ENCODE measurements around the gene VGLL4. TPM values are rescaled to one million over a fixed set of nuclear protein-coding genes. Genes with fewer than 3 reads are reported as not detected.

The VGLL4 gene
- polyA plus RNA-seq, 1 donor (not counting 4 experiments of a cell fraction or from before 2014, with no cell fraction given): 32.6 TPM

DNA sequence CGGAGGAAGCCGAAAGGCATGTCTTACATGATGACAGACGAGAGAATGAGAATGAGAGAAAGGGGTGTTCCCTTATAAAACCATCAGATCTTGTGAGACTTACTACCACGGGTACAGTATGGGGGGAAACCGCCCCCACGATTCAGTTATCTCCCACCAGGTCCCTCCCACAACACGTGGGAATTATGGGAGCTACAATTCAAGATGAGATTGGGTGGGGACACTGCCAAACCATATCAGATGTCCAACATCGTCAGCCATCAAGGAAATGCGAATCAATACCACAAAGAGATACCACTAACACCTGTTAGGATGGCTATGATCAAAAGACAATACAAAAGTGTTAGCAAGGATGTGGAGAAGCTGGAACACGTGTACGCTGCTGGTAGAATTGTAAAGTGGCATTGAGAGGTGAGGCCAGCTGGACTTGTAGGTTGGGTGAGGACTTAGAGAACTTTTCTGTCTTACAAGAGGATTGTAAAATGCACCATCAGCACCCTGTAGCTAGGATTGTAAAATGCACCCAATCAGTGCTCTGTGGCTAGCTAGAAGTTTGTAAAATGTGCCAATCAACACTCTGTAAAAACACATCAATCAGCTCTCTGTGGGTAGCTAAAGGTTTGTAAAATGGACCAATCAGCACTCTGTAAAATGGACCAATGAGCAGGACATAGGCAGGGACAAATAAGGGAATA, 37.5 kb downstream of the VGLL4 start:
- H3K79me2 ChIP-seq (ENCODE audit: control insufficient read depth, insufficient read depth, low read length): peaks cover 69% of the 10 kb centered on the region
- no peak overlapping the region for H3K4me3 ChIP-seq (ENCODE audit: control insufficient read depth in 2 of 3, extremely low read depth in 1 of 3, insufficient read depth in 2 of 3, low read depth in 1 of 3, low read length in 3 of 3)
- DNase-seq (ENCODE audit: low read depth, low spot score) (no peak), FAIRE-seq (no peak)
- H3K4me2 ChIP-seq (ENCODE audit: control insufficient read depth, extremely low read depth, insufficient read depth, low read depth, low read length): no peak overlapping the region
- peaks cover 26% of the 10 kb centered on the region for H3K4me1 ChIP-seq (ENCODE audit: control insufficient read depth, extremely low read depth, insufficient read depth, low read length)
- dilution Hi-C loops (cut with MboI; ENCODE audit: extremely low pct_ligation_motif_present, low sequenced_read_pairs): no loop called here
- H2AFZ ChIP-seq (ENCODE audit: control insufficient read depth, low read length): no peak overlapping the region
- peaks cover 3 to 7% of the 10 kb centered on the region in 2 experiments for H3K36me3 ChIP-seq (ENCODE audit: control insufficient read depth in 2 of 2, extremely low read depth in 1 of 2, insufficient read depth in 2 of 2, low read length in 2 of 2)
- H3K9ac ChIP-seq (ENCODE audit: control insufficient read depth, extremely low read depth, insufficient read depth, low read length): no peak overlapping the region
- H4K20me1 ChIP-seq (ENCODE audit: control insufficient read depth, extremely low read depth, insufficient read depth, low read length): no peaks in the 10 kb centered on the region
- no peaks in the 10 kb centered on the region for H3K9me3 ChIP-seq (ENCODE audit: control insufficient read depth, low read depth, low read length)
- H3K27me3 ChIP-seq (ENCODE audit: control insufficient read depth, extremely low read depth, insufficient read depth, low read length): no peaks in the 10 kb centered on the region
- TF ChIP-seq EZH2 (IDR thresholded peaks at IDR 0.05; ENCODE audit: low read length) (no peak), CTCF (optimal IDR thresholded peaks at IDR 0.05 in 1 of 3, IDR thresholded peaks at IDR 0.05 in 1 of 3, conservative IDR thresholded peaks at IDR 0.05 in 1 of 3; ENCODE audit: extremely low read depth in 1 of 3, insufficient read depth in 2 of 3, low read length in 3 of 3) (no peak)
- H3K27ac ChIP-seq (ENCODE audit: control insufficient read depth, insufficient read depth, low read length): no peak overlapping the region
- no peaks in the 10 kb centered on the region for H3K9me1 ChIP-seq (ENCODE audit: control insufficient read depth, extremely low read depth, insufficient read depth, low read length)

DNA sequence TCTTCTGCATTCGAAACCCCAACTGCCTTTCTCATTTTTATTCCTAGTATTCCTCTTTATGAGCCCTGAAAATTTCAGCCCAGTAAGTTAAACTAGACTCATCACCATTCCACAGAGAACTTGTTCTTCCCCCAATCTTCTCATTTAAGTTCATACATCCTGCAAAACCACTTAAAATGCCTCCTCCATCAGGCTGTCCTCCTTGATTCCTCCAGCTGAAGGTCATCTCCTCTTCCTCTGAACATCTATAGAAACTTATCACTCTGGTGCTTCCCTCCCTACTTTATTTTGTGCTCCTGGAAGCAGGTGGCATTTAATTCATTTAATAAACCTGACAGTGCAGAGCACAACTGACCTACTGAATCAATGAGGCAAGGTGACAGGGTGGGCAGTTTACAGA, 38.3 kb downstream of the VGLL4 start:
- FAIRE-seq (no peak), DNase-seq (ENCODE audit: low read depth, low spot score) (no peak)
- Histone ChIP-seq H4K20me1 (ENCODE audit: control insufficient read depth, extremely low read depth, insufficient read depth, low read length) (no peaks in the 10 kb centered on the region), H3K9me3 (ENCODE audit: control insufficient read depth, low read depth, low read length) (no peaks in the 10 kb centered on the region), H3K4me1 (ENCODE audit: control insufficient read depth, extremely low read depth, insufficient read depth, low read length) (peaks cover 33% of the 10 kb centered on the region), H2AFZ (ENCODE audit: control insufficient read depth, low read length) (no peak overlapping the region), H3K27ac (ENCODE audit: control insufficient read depth, insufficient read depth, low read length) (no peak overlapping the region), H3K4me3 (ENCODE audit: control insufficient read depth in 2 of 3, extremely low read depth in 1 of 3, insufficient read depth in 2 of 3, low read depth in 1 of 3, low read length in 3 of 3) (no peak overlapping the region), H3K36me3 (ENCODE audit: control insufficient read depth in 2 of 2, extremely low read depth in 1 of 2, insufficient read depth in 2 of 2, low read length in 2 of 2) (peaks cover 3 to 4% of the 10 kb centered on the region in 2 experiments), H3K79me2 (ENCODE audit: control insufficient read depth, insufficient read depth, low read length) (peaks cover 61% of the 10 kb centered on the region), H3K9me1 (ENCODE audit: control insufficient read depth, extremely low read depth, insufficient read depth, low read length) (peaks cover 3% of the 10 kb centered on the region), H3K4me2 (ENCODE audit: control insufficient read depth, extremely low read depth, insufficient read depth, low read depth, low read length) (no peak overlapping the region), H3K9ac (ENCODE audit: control insufficient read depth, extremely low read depth, insufficient read depth, low read length) (no peak overlapping the region), H3K27me3 (ENCODE audit: control insufficient read depth, extremely low read depth, insufficient read depth, low read length) (no peaks in the 10 kb centered on the region)
- dilution Hi-C loops (cut with MboI; ENCODE audit: extremely low pct_ligation_motif_present, low sequenced_read_pairs): no loop called here
- TF ChIP-seq CTCF (optimal IDR thresholded peaks at IDR 0.05 in 1 of 3, IDR thresholded peaks at IDR 0.05 in 1 of 3, conservative IDR thresholded peaks at IDR 0.05 in 1 of 3; ENCODE audit: extremely low read depth in 1 of 3, insufficient read depth in 2 of 3, low read length in 3 of 3): no peak
- no peak for TF ChIP-seq EZH2 (IDR thresholded peaks at IDR 0.05; ENCODE audit: low read length)

Measured in keratinocyte (primary cell).